Activated T-cell treated with anti-CD3 and anti-CD28 coated beads, Interleukin-2, amount 50 U/mL, for 24 hours (primary cell): ENCODE results near the gene MBD3L2.

Source experiments
- DNase-seq: peaks from one replicate; pipeline ENCODE4 v3.0.0-alpha.2; 2020
- H3K27ac Mint-ChIP-seq: 2 replicates; pipeline ENCODE4 v1.8.0; 2020; ENCODE audit warnings: mild to moderate bottlenecking, mixed read lengths
- H3K27me3 Mint-ChIP-seq: 2 replicates; pipeline ENCODE4 v1.8.0; 2020; ENCODE audit warnings: mixed read lengths
- H3K36me3 Mint-ChIP-seq: 2 replicates; pipeline ENCODE4 v1.8.0; 2020; ENCODE audit warnings: low read depth, mixed read lengths
- H3K4me1 Mint-ChIP-seq: 2 replicates; pipeline ENCODE4 v1.8.0; 2020; ENCODE audit warnings: low read depth, mixed read lengths
- H3K4me3 Mint-ChIP-seq: 2 replicates; pipeline ENCODE4 v1.8.0; 2020; ENCODE audit warnings: mild to moderate bottlenecking, moderate library complexity, mixed read lengths
- H3K9me3 Mint-ChIP-seq: 2 replicates; pipeline ENCODE4 v1.8.0; 2020; ENCODE audit warnings: mixed read lengths

The MBD3L2 gene

DNA sequence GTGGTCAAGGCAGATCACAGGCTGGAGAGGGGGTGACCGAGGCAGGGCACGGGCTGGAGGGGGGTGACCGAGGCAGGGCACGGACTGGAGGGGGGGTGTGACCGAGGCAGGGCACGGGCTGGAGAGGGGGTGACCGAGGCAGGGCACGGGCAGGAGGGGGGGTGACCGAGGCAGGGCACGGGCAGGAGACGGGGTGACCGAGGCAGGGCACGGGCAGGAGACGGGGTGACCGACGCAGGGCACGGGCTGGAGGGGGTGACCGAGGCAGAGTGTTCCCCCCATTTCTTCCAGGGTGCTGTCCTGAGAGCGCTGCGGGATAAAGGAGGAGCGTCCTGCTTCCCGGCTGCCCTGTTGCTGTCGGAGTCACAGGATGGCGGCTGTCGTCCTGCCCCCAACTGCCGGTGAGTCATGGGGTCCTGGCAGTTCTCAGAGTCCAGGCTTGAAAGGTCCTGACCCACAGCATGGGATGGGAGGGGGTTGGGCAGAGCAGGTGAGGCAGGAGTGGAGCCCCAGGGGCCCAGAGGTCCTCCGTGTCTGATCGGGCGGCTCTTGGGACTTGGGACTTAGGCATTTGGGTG, 25.7 kb downstream of the MBD3L2 start:
- H3K4me3 Mint-ChIP-seq: no peak overlapping the region
- no peak for DNase-seq
- peaks cover 24% of the 10 kb centered on the region for H3K4me1 Mint-ChIP-seq
- H3K27ac Mint-ChIP-seq: no peak overlapping the region
- peaks cover 27% of the 10 kb centered on the region for H3K9me3 Mint-ChIP-seq
- H3K27me3 Mint-ChIP-seq: no peaks in the 10 kb centered on the region
- peaks cover 94% of the 10 kb centered on the region for H3K36me3 Mint-ChIP-seq

DNA sequence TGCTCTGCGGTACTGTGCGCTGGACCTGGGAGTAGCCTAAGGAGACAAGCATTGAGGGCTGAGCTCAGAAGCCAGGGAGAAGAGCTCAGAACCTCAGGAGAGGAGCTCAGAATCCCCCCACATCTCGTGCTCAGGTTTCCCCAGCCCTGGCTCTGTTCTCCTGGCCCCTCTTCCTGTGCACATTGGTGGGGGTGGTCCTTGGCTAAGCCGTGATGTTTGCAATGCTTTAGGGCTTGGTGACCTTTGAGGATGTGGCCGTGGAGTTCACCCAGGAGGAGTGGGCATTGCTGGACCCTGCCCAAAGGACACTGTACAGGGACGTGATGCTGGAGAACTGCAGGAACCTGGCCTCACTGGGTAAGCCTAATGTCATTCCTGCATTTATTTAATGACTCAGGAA, 27.0 kb downstream of the MBD3L2 start:
- DNase-seq: no peak
- H3K9me3 Mint-ChIP-seq: peaks cover 36% of the 10 kb centered on the region

DNA sequence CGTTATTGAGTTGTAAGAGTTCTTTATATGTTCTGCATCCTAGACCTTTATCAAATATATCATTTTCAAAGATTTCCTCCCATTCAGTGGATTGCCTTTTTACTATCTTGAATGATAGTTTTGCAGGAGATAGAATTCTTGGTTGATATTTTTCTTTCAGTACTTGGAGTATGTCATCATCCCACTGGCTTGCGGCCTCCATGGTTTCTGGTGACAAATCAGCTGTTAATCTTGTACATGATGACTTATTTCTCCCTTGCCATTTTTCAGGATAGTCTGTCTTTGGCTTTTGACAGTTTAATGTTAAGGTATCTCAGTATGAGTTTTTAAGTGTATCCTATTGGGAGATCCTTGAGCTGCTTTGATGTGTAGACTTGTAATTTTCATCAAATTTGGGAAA, 28.9 kb downstream of the MBD3L2 start:
- no peak overlapping the region for H3K4me3 Mint-ChIP-seq
- DNase-seq: no peak
- H3K36me3 Mint-ChIP-seq: peaks cover 99% of the 10 kb centered on the region
- H3K27me3 Mint-ChIP-seq: no peaks in the 10 kb centered on the region
- no peak overlapping the region for H3K27ac Mint-ChIP-seq
- H3K4me1 Mint-ChIP-seq: peaks cover 3% of the 10 kb centered on the region
- H3K9me3 Mint-ChIP-seq: peaks cover 48% of the 10 kb centered on the region

More for the DNA sequence above, 27.0 kb downstream of the MBD3L2 start:
- Mint-ChIP-seq H3K4me1 (peaks cover 13% of the 10 kb centered on the region), H3K27ac (no peak overlapping the region), H3K4me3 (no peak overlapping the region), H3K36me3 (peaks cover 94% of the 10 kb centered on the region), H3K27me3 (no peaks in the 10 kb centered on the region)

DNA sequence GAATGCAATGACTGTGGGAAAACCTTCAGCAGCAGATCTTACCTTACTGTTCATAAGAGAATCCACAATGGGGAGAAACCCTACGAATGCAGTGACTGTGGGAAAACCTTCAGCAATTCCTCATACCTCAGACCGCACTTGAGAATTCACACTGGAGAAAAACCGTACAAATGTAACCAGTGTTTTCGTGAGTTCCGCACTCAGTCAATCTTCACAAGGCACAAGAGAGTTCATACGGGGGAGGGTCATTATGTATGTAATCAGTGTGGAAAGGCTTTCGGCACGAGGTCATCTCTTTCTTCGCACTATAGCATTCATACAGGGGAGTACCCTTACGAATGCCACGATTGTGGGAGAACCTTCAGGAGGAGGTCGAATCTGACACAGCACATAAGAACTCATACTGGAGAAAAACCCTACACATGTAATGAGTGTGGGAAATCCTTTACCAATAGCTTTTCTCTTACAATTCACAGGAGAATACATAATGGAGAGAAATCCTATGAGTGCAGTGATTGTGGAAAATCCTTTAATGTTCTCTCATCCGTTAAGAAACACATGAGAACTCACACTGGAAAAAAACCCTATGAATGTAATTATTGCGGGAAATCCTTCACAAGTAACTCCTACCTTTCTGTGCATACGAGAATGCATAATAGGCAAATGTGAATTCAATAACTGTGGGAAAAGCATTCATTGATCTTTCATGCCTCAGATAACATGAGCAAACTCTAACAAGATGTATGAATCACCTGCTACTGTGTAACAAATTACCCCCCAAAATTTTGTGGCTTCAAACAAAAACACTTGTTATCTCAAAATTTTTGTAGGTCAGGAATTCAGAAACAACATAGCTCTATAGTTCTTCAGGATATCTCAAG, 34.2 kb downstream of the MBD3L2 start:
- H3K27ac Mint-ChIP-seq: no peak overlapping the region
- H3K36me3 Mint-ChIP-seq: peaks cover 94% of the 10 kb centered on the region
- DNase-seq: no peak
- peaks cover 55% of the 10 kb centered on the region for H3K9me3 Mint-ChIP-seq
- H3K4me3 Mint-ChIP-seq: no peak overlapping the region
- H3K4me1 Mint-ChIP-seq: peaks cover 3% of the 10 kb centered on the region
- no peaks in the 10 kb centered on the region for H3K27me3 Mint-ChIP-seq

DNA sequence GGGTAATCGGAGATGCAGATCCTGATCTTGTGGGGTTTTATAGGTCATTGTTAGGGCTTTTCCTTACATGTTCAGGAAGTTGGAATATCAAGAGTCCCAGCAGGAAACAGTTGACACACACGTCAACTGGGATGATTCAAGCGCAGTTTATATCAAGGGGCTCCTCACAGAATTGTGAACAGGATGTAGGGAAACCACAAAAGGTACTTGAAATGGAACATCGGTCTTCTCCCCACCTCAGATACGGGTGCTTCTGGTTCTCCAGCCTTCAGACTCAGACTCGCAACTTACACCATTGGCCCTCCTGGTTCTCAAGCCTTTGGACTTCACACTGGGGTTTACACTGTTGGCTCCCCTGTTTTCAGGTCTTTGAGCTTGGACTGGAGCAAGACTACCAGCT, 39.9 kb downstream of the MBD3L2 start:
- DNase-seq: no peak
- H3K4me1 Mint-ChIP-seq: peaks cover 7% of the 10 kb centered on the region
- H3K9me3 Mint-ChIP-seq: peaks cover 46% of the 10 kb centered on the region
- no peak overlapping the region for H3K27ac Mint-ChIP-seq
- no peaks in the 10 kb centered on the region for H3K27me3 Mint-ChIP-seq
- H3K36me3 Mint-ChIP-seq: peaks cover 80% of the 10 kb centered on the region
- no peak overlapping the region for H3K4me3 Mint-ChIP-seq

DNA sequence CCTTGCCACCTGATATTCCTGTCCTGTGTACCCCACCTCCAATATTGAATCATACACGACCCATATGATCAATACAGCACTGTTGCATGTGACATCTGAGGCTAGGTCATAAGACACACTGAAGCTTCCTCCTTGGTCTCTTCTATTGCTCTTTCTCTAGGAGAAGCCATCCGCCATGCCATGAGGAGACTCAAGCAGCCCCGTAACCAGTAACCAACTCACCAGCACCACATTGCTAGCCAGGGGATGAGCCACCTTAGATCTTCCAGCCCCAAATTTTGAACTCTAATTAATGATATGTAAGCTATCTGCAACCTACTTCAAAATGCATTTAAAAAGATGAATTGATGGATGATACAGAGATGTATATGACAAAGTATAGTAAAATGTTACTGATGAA, 49.0 kb downstream of the MBD3L2 start:
- Mint-ChIP-seq H3K4me1 (peaks cover 30% of the 10 kb centered on the region), H3K9me3 (peaks cover 29% of the 10 kb centered on the region), H3K4me3 (peak overlapping the region; percentile 82), H3K36me3 (peaks cover 26% of the 10 kb centered on the region), H3K27ac (no peak overlapping the region), H3K27me3 (no peaks in the 10 kb centered on the region)
- no peak for DNase-seq

DNA sequence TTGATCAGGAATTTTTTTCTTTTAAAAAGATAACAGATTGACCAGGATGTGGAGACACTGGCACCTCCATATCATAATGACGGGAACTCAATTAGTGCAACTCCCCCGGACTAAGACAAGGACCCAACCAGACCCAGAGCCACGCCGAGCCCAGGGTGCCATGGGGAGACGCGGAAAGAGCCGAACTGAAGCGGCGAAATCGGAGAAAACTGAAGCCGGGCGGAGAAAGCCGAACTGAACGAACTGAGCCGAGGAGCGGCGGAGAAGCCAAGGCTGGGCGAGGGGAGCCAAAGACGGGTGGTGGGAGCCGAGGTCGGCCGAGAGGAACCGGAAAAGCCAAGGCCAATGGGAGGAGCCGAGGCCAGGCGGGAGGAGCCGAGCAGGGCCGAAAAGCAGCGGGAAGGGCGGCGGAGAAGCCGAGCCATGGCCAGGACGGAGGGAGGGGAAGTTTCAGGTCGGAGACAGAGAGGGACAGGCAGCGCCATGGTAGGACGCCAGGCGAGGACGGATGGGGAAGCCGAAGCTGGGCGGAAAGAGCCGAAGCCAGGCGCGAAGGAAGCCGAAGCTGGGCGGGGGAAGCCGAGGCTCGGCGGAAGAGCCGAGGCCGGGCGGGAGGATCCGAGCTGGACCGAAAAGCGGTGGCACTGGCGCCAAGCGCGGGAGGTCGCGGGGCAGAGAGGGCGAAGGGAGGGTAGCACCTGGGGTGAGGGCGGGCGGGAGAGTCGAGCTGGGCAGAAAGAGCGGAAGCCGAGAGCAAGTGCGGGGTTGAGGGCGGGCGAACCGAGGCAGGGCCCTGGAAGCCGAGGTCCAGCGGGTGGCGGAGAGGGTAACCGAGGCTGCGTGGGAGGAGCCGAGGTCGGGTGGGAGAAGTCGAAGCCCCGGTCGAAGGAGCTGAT, 49.8 kb downstream of the MBD3L2 start:
- peak; percentile 95 for DNase-seq
- peak overlapping the region; percentile 95 for H3K27ac Mint-ChIP-seq
- H3K4me1 Mint-ChIP-seq: peaks cover 30% of the 10 kb centered on the region
- peaks cover 26% of the 10 kb centered on the region for H3K9me3 Mint-ChIP-seq
- H3K4me3 Mint-ChIP-seq: peak overlapping the region; percentile 82
- no peaks in the 10 kb centered on the region for H3K27me3 Mint-ChIP-seq
- peaks cover 21% of the 10 kb centered on the region for H3K36me3 Mint-ChIP-seq

DNA sequence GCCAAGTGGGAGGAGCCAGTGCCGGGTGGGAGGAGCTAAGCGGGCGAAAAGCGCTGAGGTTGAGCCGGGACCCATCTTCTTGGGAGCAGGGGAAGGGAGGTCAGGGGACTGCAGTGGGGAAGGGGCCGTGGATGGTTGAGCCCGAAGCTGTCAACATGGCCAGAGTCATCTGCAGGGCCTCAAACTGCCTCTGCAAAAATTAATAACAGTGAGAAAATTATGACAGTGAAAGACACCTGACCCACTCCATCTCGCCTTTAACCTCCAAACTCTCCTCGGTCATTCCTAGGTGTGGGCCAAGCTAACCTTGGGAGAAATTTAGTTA, 50.4 kb downstream of the MBD3L2 start:
- H3K27me3 Mint-ChIP-seq: no peaks in the 10 kb centered on the region
- peak overlapping the region; percentile 82 for H3K4me3 Mint-ChIP-seq
- peaks cover 20% of the 10 kb centered on the region for H3K36me3 Mint-ChIP-seq
- H3K4me1 Mint-ChIP-seq: peaks cover 30% of the 10 kb centered on the region
- H3K9me3 Mint-ChIP-seq: peaks cover 26% of the 10 kb centered on the region
- no peak for DNase-seq
- peak overlapping the region; percentile 95 for H3K27ac Mint-ChIP-seq
